H54 (cell line): ENCODE results near the gene MIGA1.
"Not testable (repeated sequence)": the region's sequence is repeated elsewhere in the genome, so short reads cannot be mapped to it uniquely, and the experiment has no call there.

Experiments
- DNase-seq: peaks from one replicate; pipeline ENCODE4 v3.0.0; 2011; ENCODE audit warnings: low spot score, mixed read lengths; ENCODE audit not compliant: insufficient read length
- FAIRE-seq: peaks from 3 replicates; lab custom pipeline; 2011; peaks lifted over from hg19 to GRCh38; lab: Jason Lieb, UNC
- POLR2A ChIP-seq: IDR thresholded peaks from 2 replicates; pipeline ENCODE4 v1.6.1; 2011; ENCODE audit warnings: low read depth, mild to moderate bottlenecking, low read length

Gene MIGA1

DNA sequence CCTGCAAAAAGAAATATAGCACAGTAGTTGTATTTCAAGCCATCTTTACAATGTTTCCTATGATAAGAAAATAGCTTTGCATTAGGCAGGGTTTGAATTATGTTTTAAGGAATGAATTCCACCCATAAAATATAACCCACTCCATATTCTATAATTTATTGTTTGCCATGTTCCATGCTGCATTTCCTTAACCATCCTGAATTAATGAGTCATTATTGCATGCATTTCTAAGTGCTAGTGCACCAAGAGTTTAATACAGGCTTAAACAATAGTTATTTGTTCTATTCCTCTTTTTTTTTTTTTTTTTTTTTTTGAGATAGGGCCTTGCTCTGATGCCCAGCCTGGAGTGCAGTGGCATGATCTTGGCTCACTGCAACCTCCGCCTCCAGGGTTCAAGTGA lies 45.2 kb downstream of the MIGA1 start:
- TF ChIP-seq POLR2A, result no peak
- FAIRE-seq (no peak), DNase-seq (peak; percentile 8)

DNA sequence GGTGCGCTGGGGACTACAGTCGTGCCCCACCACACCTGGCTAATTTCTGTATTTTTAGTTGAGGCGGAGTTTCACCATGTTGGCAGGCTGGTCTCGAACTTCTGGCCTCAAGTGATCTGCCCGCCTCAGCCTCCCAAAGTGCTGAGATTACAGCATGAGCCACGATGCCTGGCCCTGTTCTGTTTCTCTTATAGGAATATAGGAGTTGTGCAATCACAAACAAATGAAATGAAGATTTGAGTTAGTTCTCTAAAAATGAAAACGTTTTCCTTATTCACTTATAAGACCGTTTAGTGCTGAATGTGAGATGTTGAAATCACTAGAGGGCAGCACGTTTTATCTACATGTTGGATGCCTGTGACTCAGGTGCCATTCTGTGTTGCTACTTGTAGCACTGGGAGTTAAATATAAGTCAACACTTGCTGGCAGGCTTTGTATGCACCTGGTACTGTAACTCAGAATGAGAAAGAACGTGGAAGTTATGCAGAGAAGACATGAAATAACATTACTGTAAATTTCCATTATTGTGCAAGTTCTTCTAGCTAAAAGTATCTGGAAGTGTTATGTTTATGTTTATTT lies 45.8 kb downstream of the MIGA1 start:
- no peak for TF ChIP-seq POLR2A
- FAIRE-seq (peak; percentile 96), DNase-seq (peak; percentile 10)

DNA sequence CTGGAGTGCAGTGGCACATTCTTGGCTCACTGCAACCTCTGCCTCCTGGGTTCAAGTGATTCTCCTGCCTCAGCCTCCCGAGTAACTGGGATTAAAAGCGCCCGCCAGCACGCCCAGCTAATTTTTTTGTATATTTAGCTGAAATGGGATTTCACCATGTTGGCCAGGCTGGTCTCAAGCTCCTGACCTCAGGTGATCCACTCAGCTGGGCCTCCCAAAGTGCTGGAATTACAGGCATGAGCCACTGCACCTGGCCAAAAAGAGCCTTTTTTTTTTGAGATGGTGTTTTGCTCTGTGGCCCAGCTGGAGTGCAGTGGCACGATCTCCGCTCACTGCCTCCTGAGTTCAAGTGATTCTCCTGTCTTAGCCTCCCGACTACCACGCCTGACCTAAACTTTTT lies 47.4 kb downstream of the MIGA1 start:
- not testable (repeated sequence) for DNase-seq, FAIRE-seq

DNA sequence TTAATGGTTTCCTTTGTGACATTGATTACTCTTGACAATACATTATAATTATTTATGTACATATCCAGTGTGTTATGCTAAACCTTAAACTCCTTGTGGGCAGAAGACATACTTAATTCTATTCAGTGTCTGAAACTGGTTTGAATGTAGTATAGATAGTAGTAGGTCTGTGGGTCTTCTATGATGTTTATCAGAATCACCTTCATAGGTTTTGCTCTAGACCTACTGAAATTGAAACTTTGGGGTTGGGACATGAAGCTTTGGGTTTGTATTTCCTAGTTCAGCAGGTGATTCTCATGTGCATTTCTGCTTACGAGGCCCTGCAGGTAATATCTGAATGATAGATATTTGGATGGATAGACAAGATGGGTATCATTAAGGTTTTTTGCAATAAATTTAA lies 48.6 kb downstream of the MIGA1 start:
- FAIRE-seq, result no peak
- no peak for TF ChIP-seq POLR2A
- DNase-seq, result no peak

DNA sequence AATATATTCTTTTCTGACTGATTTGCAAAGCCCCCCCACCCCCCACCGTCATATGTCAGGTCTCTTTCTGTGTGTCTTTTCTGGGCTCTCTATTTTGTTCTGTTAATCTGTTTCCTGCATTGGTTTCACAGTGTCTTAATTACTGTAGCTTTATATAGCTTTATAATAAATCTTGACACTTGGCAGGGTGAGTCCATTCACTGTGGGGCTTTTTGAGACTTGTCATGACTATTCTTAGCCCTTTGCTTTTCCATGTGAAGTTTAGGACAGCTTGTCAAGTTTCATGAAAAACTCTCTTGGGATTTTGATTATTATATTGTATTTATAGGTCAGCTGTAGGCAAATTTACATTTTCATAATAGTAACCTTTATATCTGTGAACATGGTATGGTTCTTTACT lies 50.4 kb downstream of the MIGA1 start:
- no peak for DNase-seq
- no peak for FAIRE-seq
- no peak for TF ChIP-seq POLR2A

DNA sequence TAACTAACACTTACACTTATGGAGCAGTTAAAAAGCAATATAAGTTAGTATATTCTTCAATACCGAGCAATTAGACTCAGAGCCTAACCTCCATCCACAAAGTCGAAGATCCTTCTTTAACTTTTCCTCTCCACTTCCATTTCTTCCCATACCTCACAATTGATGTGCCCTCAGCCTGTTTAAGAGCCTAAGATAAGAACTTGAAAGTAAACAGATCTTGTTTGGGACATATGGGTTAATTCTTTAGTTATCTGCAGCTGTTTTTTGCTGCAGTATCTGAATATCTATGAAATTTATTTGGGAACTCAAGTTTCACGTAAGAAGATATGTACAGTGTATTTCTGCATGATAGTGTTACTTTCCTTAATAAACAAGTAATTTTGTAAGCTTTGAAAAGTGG lies 51.5 kb downstream of the MIGA1 start:
- TF ChIP-seq POLR2A, result no peak
- DNase-seq (no peak), FAIRE-seq (no peak)

DNA sequence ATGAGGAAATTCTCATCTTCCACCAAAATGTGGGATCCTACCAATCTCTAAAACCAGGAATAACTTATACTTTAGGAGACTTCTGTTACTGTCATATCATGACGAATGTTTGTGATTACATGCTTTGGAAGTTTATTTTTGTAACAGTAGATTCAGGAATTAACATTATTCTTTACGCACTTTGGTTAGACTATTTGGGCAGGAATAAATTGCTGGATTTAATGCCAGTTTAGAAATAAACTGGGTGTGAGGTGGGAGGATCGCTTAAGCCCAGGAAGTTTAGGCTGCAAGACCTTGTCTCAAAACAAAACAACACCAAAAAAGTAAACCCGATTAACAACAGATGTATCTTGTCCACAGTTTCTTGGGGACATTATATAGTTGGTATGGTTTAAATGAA lies 52.1 kb downstream of the MIGA1 start:
- no peak for FAIRE-seq
- no peak for TF ChIP-seq POLR2A

DNA sequence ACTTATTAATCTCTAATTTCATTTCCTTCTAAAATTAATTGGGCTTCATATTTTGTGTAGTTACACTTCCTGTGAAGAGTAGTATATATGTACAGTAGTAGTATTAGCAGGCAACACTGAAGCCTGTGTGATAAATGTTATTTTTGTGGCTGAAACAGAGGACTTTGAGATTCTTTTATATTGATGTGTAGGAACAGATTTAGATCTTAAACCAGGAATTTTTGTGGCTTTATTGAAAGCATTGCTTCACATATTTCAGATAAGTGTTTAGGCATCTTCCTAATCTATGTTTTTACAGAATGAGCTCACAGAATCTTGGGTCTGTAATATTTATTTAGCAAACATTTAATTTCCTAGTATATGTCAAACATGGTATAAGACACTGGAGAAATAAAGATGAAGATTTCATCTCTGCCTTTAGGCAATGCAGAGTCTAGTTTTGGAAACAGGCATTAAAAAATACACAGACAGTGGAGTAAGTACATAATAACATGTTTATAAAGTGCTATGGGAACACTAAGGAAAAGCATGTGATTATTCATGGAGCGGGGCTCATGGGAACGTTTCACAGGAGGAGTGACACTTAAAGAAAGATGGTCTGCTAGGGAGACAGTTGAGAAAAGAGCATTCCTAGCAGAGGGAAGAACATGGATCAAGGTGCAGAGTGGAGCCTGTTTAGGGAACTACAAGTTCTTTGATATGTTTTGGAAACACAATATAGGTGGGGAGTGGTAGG lies 52.7 kb downstream of the MIGA1 start:
- DNase-seq (no peak), FAIRE-seq (no peak)
- no peak for TF ChIP-seq POLR2A

More for the DNA sequence above, 52.1 kb downstream of the MIGA1 start:
- DNase-seq, result no peak

DNA sequence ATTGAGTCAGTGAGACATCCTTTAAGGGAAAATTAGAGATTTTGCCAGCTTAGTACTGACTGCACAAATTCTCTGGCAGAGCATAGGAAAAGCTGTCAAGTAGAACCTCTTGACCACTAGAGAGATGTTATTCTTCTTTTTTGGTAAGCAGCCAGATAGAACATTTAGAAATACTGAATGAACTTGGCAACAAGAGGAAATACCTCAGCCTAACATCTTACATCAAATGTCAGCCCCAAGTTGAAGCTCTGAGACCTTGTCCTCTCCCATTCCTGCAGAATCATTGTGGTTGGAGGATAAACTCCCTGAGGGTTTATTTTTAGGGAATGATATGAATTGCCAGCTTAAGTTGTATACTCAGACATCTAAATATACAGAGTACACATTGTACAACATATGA lies 53.5 kb downstream of the MIGA1 start:
- FAIRE-seq (peak; percentile 90), DNase-seq (no peak)
- TF ChIP-seq POLR2A, result no peak

DNA sequence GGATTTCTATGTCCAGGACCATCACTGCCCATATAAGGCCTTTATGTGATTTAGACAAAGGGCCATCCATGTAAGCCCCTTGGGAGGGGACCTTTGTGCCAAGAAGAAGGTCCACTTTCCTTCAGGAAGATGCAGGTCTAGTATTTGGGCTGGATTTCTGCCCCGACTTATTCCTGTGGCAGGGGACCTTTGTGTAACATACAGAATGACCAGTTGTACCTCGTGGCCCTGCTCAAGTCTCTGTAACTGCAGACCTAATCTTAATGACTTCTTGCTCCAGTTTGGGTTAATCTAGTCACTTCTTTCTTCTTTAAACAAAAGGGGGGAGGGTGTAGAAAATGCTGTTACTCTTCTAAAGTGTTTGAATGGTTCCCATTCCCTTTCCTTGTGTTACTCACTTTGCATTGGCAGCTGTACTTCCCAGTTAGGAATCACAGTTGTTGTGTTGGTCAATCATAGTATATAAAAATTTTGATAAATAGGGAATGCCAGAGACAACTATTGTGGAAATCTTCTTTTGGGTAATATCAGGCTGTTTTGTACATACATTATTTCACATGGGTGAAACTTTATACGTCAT lies 54.2 kb downstream of the MIGA1 start:
- DNase-seq (no peak), FAIRE-seq (no peak)
- TF ChIP-seq POLR2A, result no peak

DNA sequence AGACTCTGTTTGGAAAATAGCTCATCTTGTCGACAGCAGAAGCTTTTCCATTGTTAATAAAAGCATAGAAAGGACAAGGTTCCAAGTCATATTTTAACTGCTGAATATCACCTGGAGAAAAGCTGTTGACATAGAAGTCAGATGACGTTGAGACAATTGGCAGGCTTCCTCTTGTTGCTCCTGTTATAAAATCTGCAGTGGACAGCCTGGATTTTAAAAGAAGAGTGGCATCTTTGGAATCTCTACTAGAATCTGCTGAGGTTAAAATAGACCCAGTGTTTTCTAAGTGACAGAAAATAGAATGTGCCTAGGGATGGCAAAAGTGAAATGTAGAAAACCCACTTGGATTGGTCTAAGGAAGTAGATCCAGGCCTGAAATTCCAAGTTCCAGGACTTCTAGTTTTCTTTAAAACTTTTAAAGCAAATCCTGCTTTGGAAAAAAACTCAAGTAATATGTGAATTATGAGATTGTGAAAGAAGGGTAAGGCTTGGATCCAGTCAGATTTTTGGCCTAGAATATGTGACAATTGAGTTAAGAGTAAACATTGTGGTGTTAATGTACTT lies 55.4 kb downstream of the MIGA1 start:
- TF ChIP-seq POLR2A, result no peak
- FAIRE-seq, result peak; percentile 45
- no peak for DNase-seq

DNA sequence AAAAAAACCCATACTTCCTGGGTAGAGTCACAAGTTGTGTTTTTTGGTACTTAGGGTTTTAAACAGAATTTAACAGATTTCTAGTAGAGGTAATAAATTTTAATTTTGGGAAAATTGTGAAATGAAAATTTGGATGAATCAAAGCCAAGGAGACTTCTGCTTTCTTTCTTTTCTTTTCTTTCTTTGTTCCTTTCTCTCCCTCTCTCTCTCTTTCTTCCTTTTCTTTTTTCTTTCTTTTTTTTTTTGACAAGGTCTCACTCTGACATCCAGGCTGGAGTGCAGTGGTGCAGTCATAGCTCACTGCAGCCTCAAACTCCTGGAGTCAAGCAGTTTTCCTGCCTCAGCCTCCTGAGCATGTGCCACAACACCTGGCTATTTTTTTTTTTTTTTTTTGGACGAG lies 62.1 kb downstream of the MIGA1 start:
- TF ChIP-seq POLR2A, result no peak
- DNase-seq (no peak), FAIRE-seq (no peak)

DNA sequence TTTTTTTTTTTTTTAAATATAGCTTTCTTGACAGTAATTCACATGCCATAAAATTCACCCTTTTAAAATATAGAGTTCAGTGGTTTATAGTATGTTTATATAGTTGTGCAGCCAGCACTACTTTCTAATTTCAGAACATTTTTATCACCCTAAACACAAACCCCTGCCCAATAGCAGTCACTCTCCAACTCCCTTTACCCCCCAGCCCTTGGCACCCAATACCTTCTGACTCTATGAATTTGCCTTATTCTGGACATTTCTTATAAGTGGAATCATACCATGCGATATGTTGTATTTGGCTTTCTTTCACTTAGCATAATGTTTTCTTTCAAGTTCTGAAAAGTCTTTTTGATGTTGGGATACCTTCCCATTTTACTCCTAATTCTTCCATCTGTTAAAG lies 66.5 kb downstream of the MIGA1 start:
- DNase-seq (no peak), FAIRE-seq (no peak)
- TF ChIP-seq POLR2A, result no peak

DNA sequence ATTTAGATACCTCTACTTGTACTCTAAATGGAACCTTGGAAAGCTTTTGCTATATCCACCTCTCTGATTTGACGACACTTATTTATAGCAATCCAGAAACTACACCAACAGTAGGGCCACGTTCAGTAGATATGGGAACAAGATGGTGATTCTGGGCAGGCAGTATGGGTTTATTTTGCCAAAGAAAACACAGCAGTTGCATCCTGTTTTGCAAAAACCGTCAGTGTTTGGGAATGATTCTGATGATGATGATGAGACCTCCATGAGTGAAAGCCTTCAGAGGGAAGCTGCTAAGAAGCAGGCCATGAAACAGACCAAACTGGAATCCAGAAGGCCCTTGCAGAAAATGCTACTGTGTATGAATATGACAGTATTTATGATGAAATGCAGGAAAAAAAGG lies 67.5 kb downstream of the MIGA1 start:
- no peak for FAIRE-seq
- TF ChIP-seq POLR2A, result no peak
- DNase-seq, result no peak

DNA sequence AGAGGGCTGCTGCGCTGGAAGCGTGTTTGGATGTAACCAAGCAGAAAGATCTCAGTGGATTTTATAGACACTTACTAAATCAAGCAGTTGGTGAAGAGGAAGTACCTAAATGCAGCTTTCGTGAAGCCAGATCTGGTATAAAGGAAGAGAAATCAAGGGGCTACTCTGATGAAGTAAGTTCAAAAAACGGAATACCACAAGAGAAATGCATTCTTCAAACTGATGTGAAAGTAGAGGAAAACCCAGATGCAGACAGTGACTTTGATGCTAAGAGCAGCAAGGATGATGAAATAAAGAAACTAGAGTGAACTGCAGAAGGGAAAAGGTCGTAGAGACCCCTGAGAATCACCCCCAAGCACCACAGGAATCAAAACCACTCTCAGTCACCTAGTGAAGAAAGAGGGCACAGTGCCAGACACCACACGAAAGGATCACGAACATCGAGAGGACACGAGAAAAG lies 68.2 kb downstream of the MIGA1 start:
- no peak for TF ChIP-seq POLR2A
- DNase-seq (no peak), FAIRE-seq (no peak)
